D341Med (cell line): Measurements from ENCODE around the gene CDH13.
"Not testable (repeated sequence)": the region's sequence is repeated elsewhere in the genome, so short reads cannot be mapped to it uniquely, and the experiment has no call there.

Experiments
- DNase-seq: peaks from one replicate; pipeline ENCODE4 v3.0.0; 2012; ENCODE audit warnings: low spot score

The CDH13 gene

DNA sequence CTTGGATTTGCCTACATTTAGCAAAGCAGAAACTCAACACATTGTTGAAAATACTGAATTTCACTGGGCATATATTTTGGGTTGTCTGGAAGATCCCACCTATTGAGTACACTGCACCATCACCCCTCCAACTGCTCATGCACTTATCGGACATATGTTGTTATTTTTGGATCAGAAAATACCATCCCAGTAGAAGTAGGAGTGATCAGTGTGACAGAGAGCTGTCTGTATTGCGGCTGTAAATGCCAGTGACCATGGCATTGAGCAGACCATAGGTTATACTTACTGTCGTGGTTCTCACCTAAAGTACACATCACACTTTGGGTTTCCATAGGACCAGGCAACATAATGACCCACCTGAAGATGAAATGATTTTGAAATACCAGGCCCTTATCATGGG, 264.7 kb downstream of the CDH13 start:
- DNase-seq: no peak

DNA sequence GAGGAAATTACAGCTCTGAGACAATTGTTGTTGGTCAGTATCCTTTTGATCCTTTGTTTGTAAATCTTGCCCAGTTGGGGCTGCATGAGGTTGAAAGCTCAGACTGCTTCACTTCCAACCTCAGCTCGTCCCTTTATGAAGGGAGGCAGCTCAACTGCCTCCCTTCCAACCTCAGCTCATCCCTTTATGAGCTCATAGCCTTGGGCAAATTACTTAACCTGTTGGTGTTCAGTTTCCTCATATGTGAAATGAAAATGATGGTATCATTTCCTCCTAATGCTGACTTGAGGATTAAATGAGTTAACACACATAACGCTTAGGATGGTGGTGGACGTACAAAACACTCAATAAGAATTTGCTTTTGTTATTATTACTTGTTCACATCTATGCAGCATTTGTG, 265.1 kb downstream of the CDH13 start:
- DNase-seq: no peak

DNA sequence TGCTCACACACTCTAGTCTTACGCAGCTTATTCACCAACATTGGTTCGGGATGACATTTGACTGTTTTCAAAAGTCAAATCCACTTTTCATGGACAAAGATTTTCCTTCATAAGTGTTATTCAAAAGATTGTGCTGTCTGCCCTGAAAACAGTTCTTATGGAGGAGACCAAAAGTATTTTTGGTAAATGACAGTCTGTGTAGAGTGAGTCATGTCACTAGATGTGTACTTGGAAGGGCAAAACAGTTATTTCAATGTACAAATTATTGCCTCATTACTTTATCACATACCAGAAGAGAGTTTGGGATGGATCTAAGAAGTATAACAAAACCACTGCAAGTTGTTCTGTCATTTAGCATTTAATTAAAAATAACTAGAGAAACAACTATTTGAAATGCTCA, 265.6 kb downstream of the CDH13 start:
- no peak for DNase-seq

DNA sequence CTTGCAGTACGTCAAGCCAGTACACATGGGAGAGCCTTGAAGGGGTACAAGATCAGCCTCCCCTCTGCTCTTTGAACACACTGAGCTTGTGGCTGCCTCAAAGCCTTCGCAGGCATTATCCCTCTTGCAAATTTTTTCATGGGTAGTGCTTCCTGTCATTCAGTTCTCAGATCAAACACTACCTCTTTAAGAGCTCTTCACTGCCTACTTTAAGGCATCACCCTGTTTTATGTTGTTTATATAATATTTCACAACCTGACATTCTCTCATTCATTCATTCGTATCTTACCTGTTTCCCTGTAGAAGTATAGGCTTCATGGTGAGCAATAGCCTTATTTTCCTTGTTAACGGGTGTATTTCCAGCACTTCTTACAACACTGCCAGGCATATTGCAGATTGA, 269.1 kb downstream of the CDH13 start:
- DNase-seq: no peak

DNA sequence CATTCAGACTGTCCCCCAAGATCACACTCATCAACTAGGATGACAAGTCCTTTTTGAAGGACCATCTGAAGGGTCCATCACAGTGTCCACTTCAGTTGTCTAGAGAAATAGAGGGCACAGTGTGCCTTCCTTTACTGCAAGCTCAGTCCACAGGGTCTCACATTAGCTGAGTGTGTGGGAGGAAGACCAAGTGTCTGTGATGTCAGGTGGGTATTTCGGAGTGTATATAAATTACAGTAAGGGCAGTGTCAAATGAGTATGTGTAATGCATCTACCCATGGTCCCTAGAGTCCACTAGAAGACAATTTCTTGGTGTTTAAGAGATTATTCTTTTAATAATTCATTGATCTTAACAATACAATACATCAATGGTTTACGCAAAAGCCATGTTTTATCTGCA, 272.2 kb downstream of the CDH13 start:
- DNase-seq: no peak

DNA sequence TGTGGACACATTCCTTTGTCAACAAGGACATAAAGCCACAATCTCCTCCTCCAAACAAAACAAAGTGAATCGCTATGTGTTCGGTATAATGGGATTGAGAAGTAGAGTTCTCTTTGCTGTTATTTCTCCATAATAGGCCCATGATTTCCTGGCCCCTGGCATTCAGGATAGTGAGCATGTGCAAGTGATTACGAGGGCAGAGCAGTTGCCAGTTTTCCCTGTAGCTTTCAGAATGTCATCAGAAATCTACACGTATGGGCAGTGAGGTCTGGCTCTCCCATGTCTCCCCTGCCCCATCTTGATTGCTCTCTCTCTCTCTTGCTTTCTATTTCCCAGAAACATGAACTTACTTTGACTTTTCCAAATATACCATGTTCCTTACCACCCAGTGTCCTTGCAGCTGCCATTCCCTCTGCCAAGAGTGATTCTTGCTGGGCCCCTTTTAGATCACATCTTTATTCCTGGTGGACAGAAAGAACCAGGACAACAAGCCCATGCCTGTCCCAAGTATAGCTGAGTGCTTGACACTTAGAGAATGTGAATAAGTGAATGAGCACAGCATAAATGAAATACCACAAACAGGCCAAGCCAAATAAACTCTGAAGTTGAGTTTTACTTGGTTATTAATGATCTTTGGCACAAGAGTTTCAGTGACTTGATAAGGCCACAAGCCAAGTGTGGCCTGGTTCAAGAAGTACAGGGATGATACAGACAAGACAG, 273.1 kb downstream of the CDH13 start:
- DNase-seq: no peak

DNA sequence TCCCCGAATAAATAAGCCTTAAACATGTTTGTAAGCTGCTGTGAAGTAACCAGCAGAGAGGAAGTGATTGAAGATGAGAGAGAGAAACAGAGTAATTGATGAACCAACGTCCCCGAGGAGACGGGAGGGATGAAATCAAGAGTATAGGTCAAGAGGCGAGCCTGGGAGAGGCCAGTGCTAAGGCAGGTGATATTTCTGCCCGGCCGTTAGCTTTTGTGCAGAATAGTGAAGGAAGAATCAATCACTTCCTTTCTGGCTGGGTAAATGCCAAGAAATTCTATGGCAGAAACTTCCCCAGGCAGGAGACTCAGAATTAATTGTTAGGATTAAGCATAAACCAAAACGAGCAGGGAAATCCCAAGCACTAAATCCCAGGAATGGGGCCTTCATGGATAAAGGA, 273.8 kb downstream of the CDH13 start:
- no peak for DNase-seq

DNA sequence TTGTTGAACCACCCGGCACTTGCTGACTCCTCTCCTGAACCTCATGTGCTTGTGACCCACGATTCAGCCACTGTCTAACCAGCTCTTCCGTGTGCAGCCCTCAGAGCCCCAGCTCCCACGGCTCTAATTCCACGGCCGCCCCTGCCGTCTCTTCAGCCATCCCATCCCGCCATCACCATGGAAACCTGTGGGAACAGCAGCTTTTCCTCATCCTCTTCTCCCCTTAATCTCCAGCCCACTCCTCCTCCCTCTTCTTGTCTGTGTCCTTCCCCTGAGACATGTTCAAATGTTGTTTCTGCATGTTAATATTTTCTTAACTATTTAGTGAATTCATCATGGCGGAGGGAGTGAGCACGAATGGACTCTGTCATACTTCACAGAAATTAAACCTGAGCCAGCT, 285.2 kb downstream of the CDH13 start:
- no peak for DNase-seq

DNA sequence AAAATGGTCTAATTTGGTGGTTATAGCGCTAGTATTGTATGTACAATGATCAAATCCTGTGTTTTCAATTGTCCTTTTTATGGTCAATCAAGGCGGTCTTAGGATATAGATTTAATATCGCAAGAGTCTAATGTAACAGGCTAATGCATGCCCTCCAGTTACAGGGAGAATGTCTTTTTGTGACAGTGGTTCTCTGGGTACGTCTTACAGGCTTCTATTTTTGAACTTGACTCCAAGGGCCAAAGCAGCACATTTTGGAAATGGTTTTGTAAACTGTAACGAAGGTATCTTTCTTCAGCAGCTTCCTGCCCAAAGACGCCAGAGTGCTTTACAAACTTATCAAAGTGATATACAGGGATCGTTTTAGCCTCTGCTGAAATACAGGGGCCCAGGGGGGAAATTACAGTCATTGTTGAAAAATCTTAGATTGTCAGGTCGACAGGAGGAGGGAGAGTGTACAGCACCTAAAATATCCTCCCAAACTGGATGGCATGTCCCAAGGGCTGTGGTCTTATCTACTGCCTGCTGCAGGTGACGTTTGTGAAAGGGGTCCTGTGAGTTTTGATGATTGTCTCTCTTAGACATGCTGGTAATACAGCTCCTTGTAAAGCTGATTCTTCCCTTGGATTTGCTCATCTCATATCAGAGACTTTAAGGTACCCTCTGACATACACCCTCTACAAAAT, 288.5 kb downstream of the CDH13 start:
- no peak for DNase-seq

DNA sequence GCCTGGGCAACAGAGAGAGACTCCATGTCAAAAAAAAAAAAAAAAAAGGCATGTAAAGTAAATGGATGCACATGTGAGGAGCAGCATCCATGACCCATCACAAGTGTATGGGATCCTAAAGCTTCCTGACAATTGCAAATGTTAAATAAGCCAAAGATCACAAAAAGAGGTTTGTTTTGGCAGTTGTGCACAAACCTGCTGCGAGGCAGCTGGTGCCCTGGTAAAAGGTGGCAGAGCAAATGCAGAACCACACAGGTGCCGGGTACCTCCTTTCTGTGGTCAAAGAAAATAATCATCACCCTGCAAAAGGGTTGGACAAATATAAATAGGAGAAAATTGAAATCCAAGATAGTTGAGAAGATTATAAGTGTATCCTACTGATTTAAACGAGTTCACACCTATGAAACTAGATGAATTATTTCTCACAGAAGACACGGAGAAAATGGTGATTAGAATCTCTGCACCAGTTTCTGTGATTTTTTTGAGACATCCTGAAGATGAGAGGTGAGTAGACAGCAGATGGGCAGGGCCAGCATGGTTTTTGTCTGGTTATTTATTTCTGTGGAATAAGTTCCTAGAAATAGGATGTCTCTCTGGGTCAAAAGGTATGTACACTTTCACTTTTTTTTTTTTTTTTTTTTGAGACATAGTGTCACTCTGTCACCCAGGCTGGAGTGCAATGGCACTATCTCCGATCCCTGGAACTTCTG, 291.3 kb downstream of the CDH13 start:
- no peak for DNase-seq

DNA sequence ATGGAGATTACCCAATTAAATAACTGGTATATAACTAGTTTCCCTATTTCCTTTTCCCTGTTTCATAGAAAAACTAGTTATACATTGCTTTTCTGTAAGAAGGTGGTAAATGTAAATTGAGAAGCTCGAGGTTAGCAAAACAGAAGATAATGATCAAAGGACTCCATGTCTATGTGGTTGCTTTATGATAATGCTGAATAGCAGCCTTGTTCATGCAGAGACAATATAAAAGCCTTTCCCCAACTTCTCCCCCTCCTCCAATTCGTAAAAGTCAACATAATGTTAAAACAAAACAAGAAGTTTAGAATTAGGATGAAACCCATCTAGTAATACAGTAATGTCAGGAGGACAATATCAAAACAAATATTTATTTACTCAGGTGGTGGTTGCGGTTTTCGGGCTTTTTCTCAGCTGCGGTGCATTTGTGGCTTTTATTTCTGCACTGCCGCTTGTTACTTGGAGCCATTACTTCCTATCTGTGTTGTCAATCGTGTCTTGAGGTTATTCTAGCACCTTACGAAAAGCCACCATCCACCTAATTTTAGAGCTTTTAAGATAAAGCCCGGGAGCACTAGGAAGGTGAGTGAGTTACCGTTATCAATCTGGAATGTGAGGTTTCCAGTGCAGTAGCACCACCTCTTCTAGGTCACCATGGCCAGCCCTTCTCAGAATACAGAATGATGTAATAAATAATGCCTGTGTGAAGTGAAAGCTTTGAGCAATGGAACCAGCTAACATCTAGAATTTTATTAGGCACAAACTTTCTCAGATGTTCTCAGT, 297.5 kb downstream of the CDH13 start:
- DNase-seq: no peak

DNA sequence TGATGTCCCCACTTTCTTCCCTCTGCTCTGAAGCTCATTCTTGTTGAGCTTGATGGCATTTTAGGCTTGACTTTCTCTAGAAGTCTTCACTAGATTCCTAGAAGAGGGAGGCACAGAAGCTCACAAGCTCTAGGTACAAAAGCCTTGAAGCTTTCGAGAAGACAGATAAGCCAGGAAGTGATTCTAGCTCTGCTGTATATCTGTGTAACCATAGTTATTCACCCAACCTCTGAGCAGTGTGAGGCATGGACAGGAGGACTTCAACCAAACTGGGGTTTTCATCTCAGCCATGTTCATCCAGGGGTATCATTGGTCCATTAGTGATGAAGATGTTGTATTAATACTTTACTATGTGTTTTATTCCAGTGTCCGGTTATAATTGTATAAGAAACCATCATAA, 299.7 kb downstream of the CDH13 start:
- no peak for DNase-seq

DNA sequence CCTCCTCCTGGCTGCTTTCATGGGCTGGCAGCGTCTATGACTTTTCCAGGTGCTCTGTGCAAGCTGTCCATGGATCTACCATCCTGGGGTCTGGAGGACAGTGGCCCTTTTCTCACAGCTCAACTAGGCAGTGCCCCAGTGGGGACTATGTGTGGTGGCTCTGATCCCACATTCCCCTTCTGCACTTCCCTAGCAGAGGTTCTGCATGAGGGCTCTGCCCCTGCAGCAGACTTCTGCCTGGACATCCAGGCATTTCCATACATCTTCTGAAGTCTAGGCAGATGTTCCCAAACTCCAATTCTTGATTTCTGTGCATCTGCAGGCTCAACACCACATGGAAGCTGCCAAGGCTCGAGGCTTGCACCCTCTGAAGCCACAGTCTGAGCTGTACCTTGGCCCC, 307.2 kb downstream of the CDH13 start:
- not testable (repeated sequence) for DNase-seq

DNA sequence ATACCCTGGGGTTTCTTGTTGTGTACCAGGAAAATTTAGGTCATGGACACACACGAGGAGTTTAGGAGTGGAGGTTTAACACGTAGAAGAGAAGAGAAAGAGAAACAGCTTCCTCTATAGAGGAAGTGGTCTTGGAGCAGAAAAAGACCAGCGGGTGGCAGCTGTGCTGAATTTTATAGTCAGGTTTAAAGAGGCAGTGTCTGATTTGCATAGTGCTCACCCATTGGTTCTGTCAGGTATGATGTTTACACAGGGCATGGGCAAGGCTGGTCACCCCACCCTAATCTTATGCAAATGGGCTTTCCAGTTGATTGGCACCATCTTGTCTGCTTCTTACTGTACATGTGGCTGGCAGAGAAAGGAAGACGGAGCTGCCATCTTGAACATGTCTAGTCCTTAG, 309.0 kb downstream of the CDH13 start:
- no peak for DNase-seq

DNA sequence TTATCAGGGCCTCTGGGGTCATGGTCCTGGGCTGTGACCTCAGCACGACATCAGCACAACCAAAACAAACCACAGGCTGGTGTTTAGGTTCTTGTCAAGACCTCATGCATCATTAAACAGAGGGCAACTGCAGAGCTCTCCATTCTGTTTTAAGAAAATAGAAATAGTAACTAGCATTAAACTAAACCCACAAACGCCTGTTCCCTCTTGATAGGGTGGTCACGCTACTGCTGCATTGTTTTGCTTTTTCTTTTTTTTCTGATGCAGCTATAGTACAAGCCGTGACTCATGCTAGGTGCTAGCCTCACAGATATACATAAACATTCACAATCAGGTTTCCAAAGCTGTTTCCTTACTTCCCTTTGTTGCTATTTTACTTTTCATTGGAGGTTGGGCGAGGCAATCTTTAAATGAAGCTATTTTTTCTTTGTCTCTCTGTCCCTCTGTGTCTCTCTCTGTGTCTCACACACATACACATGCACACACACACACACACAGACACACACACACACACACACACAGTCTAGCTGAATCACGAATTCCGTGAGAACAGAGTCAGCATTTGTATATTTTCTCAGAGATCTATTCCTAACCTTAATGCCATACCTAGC, 310.3 kb downstream of the CDH13 start:
- DNase-seq: no peak

DNA sequence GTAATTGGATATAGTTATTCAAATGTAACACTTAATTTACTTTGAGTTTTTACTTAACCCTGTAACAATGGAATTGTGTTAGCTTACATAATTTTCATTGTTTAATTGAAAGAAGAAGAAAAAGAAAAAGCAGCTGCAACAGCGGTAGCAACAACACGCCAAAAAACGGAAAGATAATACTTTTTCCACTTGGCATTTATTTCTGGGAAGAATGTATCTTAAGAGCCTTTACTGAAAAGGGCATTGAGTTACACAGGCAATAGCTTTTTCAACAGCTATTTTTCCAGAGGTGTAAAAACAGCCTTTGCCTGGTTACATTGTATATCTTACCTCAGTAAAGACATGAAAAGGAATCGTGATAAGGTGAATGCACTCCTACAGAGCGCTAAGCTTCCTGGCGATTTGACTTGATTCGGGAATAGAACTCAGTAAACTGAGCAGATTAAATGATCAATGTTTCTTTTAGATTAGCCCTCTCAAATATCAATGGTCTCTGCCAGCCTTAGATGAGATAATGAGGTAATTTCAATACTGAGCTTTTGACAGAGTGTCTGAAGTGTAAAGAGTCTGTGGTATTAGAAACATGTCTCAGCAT, 311.3 kb downstream of the CDH13 start:
- no peak for DNase-seq

DNA sequence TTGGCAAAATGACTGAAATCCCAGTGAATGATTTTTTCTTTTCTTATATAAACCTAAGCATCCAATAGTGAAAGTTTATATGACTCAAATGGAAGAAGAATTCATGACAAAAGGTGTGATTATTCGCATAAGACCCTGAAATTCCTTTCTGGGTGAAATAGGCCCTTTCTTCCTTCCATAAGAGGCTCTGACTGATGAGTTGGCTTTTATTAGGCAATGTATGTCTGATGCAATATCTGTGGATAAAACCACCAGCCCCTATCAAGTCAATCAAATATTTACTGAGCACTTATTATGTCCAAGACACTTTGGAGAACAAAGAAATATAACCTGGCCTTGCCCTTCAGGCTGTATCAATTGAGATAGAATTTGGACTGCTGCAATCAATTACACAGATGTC, 316.6 kb downstream of the CDH13 start:
- no peak for DNase-seq

DNA sequence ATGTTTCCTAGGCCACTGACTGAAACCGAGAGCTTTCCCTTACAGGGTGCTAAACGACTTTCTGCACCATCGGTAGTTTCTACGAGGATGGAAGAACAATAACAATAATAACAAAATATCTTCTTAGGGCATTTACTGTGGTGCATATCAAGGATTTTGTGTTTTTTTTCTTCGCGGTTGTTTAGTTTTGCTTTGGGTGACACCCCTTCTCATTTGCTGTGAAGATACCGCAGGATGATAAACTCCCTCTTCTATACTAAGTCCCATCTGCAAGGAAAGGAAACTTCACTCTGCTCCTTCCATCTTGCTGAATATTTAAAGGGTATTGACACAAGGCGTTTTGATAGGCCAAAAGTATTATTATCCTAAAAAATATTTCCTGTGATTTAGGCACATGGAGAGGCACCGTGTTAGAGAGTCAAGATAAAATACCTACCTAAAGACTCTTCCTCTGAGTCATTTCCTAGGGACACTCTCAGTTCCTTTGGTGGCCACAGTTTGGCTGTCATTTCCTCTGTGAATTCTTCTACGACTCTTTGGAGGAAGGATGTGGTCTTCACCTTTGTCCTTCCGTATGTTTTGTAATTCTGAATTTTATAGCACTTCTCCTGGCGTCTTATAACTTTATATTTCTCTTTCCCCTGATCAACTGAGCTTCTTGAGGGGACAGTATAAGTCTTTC, 318.8 kb downstream of the CDH13 start:
- no peak for DNase-seq

DNA sequence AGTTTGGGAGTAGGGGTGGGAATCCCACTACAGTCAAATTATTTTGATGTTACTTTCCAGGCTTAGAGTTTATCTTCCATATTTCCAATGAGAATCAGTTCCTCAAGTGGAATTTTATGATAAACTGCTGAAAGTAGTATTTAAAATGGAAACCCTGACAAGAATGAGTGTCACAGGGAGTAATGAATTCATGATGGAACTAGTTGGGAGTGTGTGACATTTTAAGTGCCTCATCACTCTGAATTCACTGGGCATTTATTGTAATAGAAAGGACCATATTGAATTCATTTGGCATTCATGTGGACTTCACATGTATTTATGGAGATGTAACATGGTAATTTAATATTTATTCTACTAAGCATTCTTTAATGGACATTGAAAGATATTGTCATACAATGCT, 320.9 kb downstream of the CDH13 start:
- DNase-seq: no peak

DNA sequence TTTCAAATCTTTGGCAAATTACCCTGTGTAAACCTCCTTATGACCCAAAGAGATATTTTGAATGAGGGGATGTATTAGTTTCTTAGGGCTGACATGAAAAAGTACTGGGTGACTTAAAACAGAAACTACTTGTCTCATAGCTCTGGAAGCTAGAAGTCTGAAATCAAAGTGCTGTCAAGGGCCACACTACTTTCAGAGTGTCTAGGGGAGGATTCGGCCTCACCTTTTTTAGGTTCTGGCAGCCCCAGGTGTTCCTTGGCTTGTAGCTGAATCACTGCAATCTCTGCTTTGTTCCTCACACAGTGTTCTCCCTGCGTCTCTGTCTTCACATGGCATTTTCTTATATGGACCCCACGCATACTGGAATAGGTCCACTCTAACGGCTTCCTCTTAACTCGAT, 322.2 kb downstream of the CDH13 start:
- DNase-seq: no peak

DNA sequence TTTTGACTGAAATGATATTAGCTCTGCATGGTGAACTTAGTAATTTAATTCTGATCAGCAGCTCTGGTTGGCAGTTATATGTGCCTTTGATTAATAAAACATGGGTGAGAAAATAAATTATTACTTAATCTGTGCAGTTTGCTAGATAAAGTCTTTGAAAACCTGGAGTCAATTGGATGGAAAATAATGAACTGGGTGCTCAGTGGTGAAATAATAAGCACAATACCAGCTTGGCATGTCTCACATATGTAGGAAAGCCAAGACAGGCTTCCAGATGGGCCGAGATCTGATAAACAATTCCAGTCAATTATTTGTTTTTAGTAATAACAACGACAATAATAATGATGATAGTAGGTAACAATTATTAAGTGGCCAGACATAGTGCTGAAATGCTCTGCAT, 326.7 kb downstream of the CDH13 start:
- DNase-seq: no peak
